HG03064 (cell line): ENCODE data around the gene PFDN4.
"Not testable (repeated sequence)": the region's sequence is repeated elsewhere in the genome, so short reads cannot be mapped to it uniquely, and the experiment has no call there.

ENCODE experiments used
- ATAC-seq: cut with Tn5 transposase; IDR thresholded peaks from one replicate; pipeline ENCODE4 v1.9.1; 2021; ENCODE audit warnings: low read depth; ENCODE audit not compliant: unreplicated experiment

Gene PFDN4

GRCh38 chr20:54221996-54222890 is 14.4 kb downstream of the PFDN4 start:
- ATAC-seq, result no peak

DNA sequence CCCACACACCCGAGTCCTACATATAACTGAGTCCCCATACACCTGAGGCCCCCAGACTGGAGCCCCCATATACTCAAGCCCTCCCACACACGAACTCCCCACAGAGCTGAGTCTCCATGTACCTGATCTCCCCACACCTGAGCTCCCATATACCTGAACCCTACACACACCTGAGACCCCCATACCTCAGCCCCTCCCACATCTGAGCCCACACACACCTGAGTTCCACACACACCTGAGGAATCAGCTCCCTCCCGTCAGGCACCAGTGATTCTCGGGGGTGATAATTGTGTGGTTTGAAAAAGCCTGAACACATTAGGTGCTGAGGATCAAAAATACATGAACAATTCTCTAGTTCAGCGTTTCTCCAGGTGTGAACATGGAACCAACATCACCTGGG is 15.4 kb downstream of the PFDN4 start:
- no peak for ATAC-seq

- no peak for ATAC-seq
Observed at GRCh38 chr20:54223751-54224150, 15.9 kb downstream of the PFDN4 start.

DNA sequence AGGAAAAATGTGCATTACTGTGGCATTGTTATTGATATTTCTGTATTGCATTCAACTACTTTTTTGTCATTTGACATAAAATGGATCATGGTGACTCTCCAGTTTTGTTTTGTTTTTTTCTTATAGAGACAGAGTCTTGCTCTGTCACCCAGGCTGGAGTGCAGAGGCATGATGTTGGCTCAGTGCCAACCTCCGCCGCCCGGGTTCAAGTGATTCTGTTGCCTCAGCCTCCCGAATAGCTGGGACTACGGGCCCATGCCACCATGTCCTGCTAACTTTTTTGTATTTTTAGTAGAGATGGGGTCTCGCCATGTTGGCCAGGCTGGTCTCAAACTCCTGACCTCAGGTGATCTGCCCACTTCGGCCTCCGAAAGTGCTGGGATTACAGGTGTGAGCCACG is 16.8 kb downstream of the PFDN4 start:
- not testable (repeated sequence) for ATAC-seq

- ATAC-seq, result peak; percentile 86
Observed at GRCh38 chr20:54227241-54227640, 19.4 kb downstream of the PFDN4 start.

- ATAC-seq, result no peak
Observed at GRCh38 chr20:54227751-54228150, 19.9 kb downstream of the PFDN4 start.

GRCh38 chr20:54228841-54229240 is 21.0 kb downstream of the PFDN4 start:
- no peak for ATAC-seq

DNA sequence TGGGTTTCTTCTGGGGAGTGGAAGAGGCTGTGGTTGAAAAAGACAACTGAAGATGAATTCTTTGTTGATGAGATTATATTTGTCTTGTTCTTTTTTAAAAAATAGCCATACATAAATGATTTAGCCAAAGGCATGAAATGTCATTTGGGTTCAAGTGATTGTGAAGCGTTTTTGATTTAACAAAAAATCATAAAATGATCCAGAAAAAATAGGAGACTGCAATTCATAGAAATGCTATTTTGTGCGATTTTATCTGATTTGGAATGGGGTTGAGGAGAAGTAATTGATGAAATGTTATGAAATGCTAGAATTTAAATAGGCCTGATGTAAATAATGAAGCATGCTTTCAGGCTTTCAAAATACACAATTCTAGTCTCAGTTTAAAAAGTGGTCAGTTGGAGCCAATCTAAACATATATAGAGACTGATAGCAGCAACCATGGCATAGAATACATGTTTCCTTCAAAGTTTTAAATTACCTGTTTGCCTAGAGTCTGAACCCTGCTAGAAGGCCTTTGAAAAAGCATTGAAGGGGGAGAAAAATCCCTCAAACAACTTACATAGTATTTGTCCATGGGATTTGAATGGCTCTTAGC is 21.8 kb downstream of the PFDN4 start:
- ATAC-seq, result no peak

- ATAC-seq, result no peak
Observed at GRCh38 chr20:54231036-54231435, 23.1 kb downstream of the PFDN4 start.

- ATAC-seq, result no peak
Observed at GRCh38 chr20:54234991-54235390, 27.1 kb downstream of the PFDN4 start.

DNA sequence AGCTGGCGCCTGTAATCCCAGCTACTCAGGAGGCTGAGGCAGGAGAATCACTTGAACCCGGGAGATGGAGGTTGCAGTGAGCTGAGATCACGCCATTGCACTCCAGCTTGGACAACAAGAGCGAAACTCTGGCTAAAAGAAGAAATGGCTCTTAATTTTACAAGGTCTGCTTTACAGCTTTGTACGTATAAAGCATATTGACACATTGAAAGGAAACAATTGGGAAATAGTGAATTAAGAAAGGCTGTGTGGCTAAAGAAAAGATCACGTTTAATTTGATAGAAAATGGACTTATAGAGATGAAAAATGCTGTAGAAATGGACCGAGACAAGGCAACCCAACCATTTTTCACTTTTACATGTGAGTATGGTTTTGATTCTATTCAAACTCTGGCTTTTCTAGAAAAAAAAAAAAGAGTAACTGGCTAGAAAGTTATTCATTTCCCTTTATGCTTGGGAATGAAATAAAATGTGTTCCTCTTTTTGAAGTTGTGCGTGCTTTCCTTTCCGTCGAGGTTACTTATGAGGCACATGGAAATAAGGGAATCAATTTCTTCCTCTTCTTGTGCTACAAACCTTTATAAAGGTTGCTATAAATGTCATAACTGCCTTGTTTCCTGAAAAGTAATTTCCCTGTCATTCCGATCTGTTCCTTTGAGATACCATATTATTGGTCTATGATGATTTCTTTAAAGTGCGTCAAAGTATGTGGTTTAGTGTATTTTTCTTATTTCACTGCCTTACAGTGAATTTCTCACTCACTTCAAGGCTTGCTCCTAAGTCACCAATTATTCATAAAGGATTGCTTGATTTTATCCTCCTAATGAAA is 29.4 kb downstream of the PFDN4 start:
- ATAC-seq, result no peak

GRCh38 chr20:54244113-54244512 is 36.2 kb downstream of the PFDN4 start:
- no peak for ATAC-seq

- not testable (repeated sequence) for ATAC-seq
Observed at GRCh38 chr20:54248705-54249104, 40.8 kb downstream of the PFDN4 start.

- no peak for ATAC-seq
Observed at GRCh38 chr20:54250691-54251090, 42.8 kb downstream of the PFDN4 start.

GRCh38 chr20:54251096-54251495 is 43.2 kb downstream of the PFDN4 start:
- no peak for ATAC-seq

- no peak for ATAC-seq
Observed at GRCh38 chr20:54254596-54254995, 46.7 kb downstream of the PFDN4 start.

GRCh38 chr20:54255157-54255556 is 47.3 kb downstream of the PFDN4 start:
- no peak for ATAC-seq

DNA sequence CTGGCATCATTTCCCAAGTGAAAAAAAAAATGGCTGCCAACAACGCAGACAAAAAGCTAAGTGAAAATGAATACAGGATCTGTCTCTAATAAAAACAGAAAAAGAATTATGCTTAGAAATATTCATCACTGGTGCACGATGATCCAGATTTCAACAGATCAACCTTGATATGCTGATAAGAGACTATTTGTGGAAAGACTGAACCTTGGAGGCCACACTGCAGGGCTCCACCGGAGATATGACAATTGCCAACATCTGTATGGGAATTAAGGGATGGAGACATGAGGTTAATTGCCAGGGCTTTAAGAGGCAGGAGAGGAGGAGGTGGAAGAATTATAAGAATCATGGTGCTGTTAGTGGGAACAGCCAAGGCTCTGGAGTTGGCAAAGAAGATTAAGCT is 48.3 kb downstream of the PFDN4 start:
- ATAC-seq, result no peak

GRCh38 chr20:54257071-54257816 is 49.4 kb downstream of the PFDN4 start:
- no peak for ATAC-seq

GRCh38 chr20:54260116-54260515 is 52.2 kb downstream of the PFDN4 start:
- ATAC-seq, result no peak

DNA sequence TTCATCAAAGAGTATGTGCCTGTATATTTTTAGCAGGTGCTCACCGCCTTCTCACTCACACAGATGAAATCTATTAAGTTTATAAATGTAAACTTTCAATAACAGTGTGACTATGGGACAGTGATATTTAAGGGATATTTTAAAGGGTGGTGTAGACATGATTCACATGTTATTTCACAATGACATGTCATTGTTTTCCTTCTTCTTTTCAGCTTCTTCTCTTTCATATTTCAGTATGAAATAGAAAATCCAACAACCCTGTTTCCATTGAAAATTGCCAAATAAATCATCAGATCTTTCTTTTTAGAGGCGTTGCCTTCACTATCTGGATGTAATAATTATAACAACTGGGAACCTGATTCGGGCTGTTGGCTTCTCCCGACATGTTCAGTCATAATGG is 54.8 kb downstream of the PFDN4 start:
- no peak for ATAC-seq
